Heart left ventricle (tissue), 13 donors: Measurements from ENCODE around the gene MVB12B.

Experiments used
- CTCF ChIP-seq, 12 donors: fragments of 200-600 bp; sonication (generic) in 4 of 12; IDR thresholded peaks; one replicate each; pipeline versions ENCODE4 v1.5.0 to v1.8.0; 2018 to 2022; ENCODE audit warnings: antibody characterized with exemption in 12 of 12, mild to moderate bottlenecking in 5 of 12
- POLR2A ChIP-seq, 2 donors: fragments of 450-650 bp; IDR thresholded peaks; one replicate each; pipeline ENCODE4 v1.6.1; 2017; ENCODE audit warnings: antibody characterized with exemption in 2 of 2, mild to moderate bottlenecking in 2 of 2, moderate library complexity in 2 of 2
- donor health status: ischemic (EF 13 %, LVEDD 7.1; RV severe dilation, severe dysfunction).
- donor health status: DM: no; HTN: yes; CAD: no.
- donor health status: DM: no; HTN: no; CAD: no.
- donor health status: ischemic (EF 25% LVEDD 6.9; RV normal size, moderate dysfunction).
- donor health status: ischemic (EF 25% LVEDD 5.7; RV mildly dilated, moderate dysfunction).
- donor health status: ischemic (EF 35%, LVEDD 5.7; RV mildly dilated, moderate dysfunction).
- donor health status: nonischemic (EF 11% LVEDD 7.7; RV severe dilation, severe dysfunction).
- donor health status: DM: yes; HTN: yes; CAD: no.
- donor health status: PGD.
- donor health status: ischemic (EF 29% LVEDD 5.4; RV normal size, mild dysfunction).
- donor health status: nonischemic (EF 23%, LVEDD 6.1; RV moderate dilation, normal function).

GRCh38 chr9:126357074-126357473, 30.4 kb downstream of the MVB12B start:
- TF ChIP-seq CTCF (IDR thresholded peaks at IDR 0.05) (no peak), POLR2A (IDR thresholded peaks at IDR 0.05) (no peak)
